A549 treated with CpdA at 1 μM for 4 hours (cell line): Measurements from ENCODE around the gene MRPL50. TPM values are rescaled to one million over a fixed set of nuclear protein-coding genes. Genes with fewer than 3 reads are reported as not detected.

ENCODE experiments used
- total RNA-seq: library from RNA; stranded (reverse); fragments of 200-300 nt; extraction: Qiagen RNA extraction; gene quantifications from 5 replicates; pipeline ENCODE4 v1.2.3, GENCODE V29; 2022; ENCODE audit warnings: low read depth

MRPL50 gene
- 13.6 to 22.4 TPM (median 16.0 TPM) in 5 replicates for total RNA-seq

GRCh38 chr9:101398068-101398929 is at the start of gene MRPL50, which contains the start of gene ZNF189:
Gene MRPL50, minus strand, starts transcription at chr9:101398618. Its CDS starts 26 bp downstream, at chr9:101398592.
Gene ZNF189, plus strand, starts transcription at chr9:101398851. Its CDS starts 306 bp downstream, at chr9:101399157.

GRCh38 chr9:101435601-101436079 is 37.2 kb upstream of the MRPL50 start, which contains the start of gene ALDOB:
Gene ALDOB, minus strand, starts transcription at chr9:101435774. Its CDS starts 4,887 bp downstream, at chr9:101430887.

GRCh38 chr9:101384873-101385536 is 13.4 kb downstream of the MRPL50 start, which contains the start of gene BAAT:
Gene BAAT, minus strand, starts transcription at chr9:101385006. Its CDS starts 13,602 bp downstream, at chr9:101371404.

Other genes starting within 250 kb of the MRPL50 start
- 0.47 to 0.79 TPM (median 0.58 TPM) in 5 replicates for gene BAAT, start 13.6 kb downstream of the MRPL50 start, total RNA-seq
- 6.2 to 8.7 TPM (median 6.4 TPM) in 5 replicates for gene ZNF189, start 233 bp upstream of the MRPL50 start, total RNA-seq
- gene ALDOB, start 37.2 kb upstream of the MRPL50 start, total RNA-seq, result not detected in 5 replicates
- 20.9 to 28.0 TPM (median 23.1 TPM) in 5 replicates for gene RNF20, start 135.2 kb upstream of the MRPL50 start, total RNA-seq
- gene PPP3R2, start 196.4 kb upstream of the MRPL50 start, total RNA-seq, result not detected in 5 replicates